Measurements from ENCODE around the gene PLOD3.
"Not testable (repeated sequence)": the region's sequence is repeated elsewhere in the genome, so short reads cannot be mapped to it uniquely, and the experiment has no call there.

PLOD3 gene

GRCh38 chr7:101211501-101211900, 5.9 kb downstream of the PLOD3 start:
- DNase-seq = no peak

- no peak for DNase-seq
Observed at GRCh38 chr7:101210143-101210542, 7.2 kb downstream of the PLOD3 start.

GRCh38 chr7:101208794-101209193, 8.6 kb downstream of the PLOD3 start:
- no peak for DNase-seq

GRCh38 chr7:101207459-101207858, 9.9 kb downstream of the PLOD3 start:
- no peak for DNase-seq

GRCh38 chr7:101206665-101207042, 10.7 kb downstream of the PLOD3 start:
- no peak for DNase-seq

- no peak for DNase-seq
Observed at GRCh38 chr7:101205901-101206664, 11.3 kb downstream of the PLOD3 start.

- DNase-seq = not testable (repeated sequence)
Observed at GRCh38 chr7:101203740-101204738, 13.3 kb downstream of the PLOD3 start.

GRCh38 chr7:101202603-101202918, 14.8 kb downstream of the PLOD3 start:
- DNase-seq = no peak

- DNase-seq = no peak
Observed at GRCh38 chr7:101201695-101202602, 15.4 kb downstream of the PLOD3 start.

GRCh38 chr7:101200862-101201599, 16.4 kb downstream of the PLOD3 start, which contains the start of gene MOGAT3:
Gene MOGAT3, minus strand, starts transcription at chr7:101201036. Its CDS starts 182 bp downstream, at chr7:101200854.
- DNase-seq = no peak

- no peak for DNase-seq
Observed at GRCh38 chr7:101200504-101200861, 16.9 kb downstream of the PLOD3 start.

- DNase-seq = not testable (repeated sequence)
Observed at GRCh38 chr7:101199522-101199921, 17.9 kb downstream of the PLOD3 start.

- no peak for DNase-seq
Observed at GRCh38 chr7:101198476-101198875, 18.9 kb downstream of the PLOD3 start.

- DNase-seq = no peak
Observed at GRCh38 chr7:101197991-101198390, 19.4 kb downstream of the PLOD3 start.

- no peak for DNase-seq
Observed at GRCh38 chr7:101195884-101196283, 21.5 kb downstream of the PLOD3 start.

- no peak for DNase-seq
Observed at GRCh38 chr7:101189109-101189508, 28.3 kb downstream of the PLOD3 start.

GRCh38 chr7:101186844-101187428, 30.4 kb downstream of the PLOD3 start:
- peak in 1 of 2 experiments; percentile 16 for DNase-seq

GRCh38 chr7:101186194-101186593, 31.2 kb downstream of the PLOD3 start:
- no peak for DNase-seq

- no peak for DNase-seq
Observed at GRCh38 chr7:101185258-101185839, 32.0 kb downstream of the PLOD3 start.

GRCh38 chr7:101180130-101180755, 37.1 kb downstream of the PLOD3 start, which contains the start of gene NAT16:
Gene NAT16, minus strand, starts transcription at chr7:101180293. Its CDS starts 5,486 bp downstream, at chr7:101174807.
- no peak for DNase-seq

- no peak for DNase-seq
Observed at GRCh38 chr7:101179713-101180112, 37.7 kb downstream of the PLOD3 start.
